Duodenal mucosa (tissue), 2 donors: ENCODE results near the gene ADPRHL1.
A peak's percentile ranks its signal among the peaks of the same experiment; 100 is the strongest.

Experiments used
- H3K27ac ChIP-seq: one replicate; pipeline ENCODE4 v1.7.0; 2013; ENCODE audit warnings: low read depth, low read length
- H3K27me3 ChIP-seq, 2 donors: one replicate each; pipeline ENCODE4 v1.7.0; 2013; ENCODE audit warnings: low read length in 2 of 2, control low read depth in 1 of 2; ENCODE audit not compliant: insufficient read depth in 2 of 2, control insufficient read depth in 1 of 2
- H3K36me3 ChIP-seq, 2 donors: one replicate each; pipeline ENCODE4 v1.7.0; 2013; ENCODE audit warnings: low read length in 2 of 2, control low read depth in 1 of 2; ENCODE audit not compliant: insufficient read depth in 2 of 2, control insufficient read depth in 1 of 2
- H3K4me1 ChIP-seq, 2 donors: one replicate each; pipeline ENCODE4 v1.7.0; 2013; ENCODE audit warnings: low read length in 2 of 2, control low read depth in 1 of 2; ENCODE audit not compliant: insufficient read depth in 2 of 2, control insufficient read depth in 1 of 2
- H3K4me3 ChIP-seq, 2 donors: one replicate each; pipeline ENCODE4 v1.7.0; 2013; ENCODE audit warnings: low read length in 2 of 2, low read depth in 1 of 2
- H3K9ac ChIP-seq, 2 donors: one replicate each; pipeline ENCODE4 v1.7.0; 2013; ENCODE audit warnings: low read length in 2 of 2, low read depth in 1 of 2
- H3K9me3 ChIP-seq, 2 donors: one replicate each; pipeline ENCODE4 v1.7.0; 2013; ENCODE audit warnings: low read length in 2 of 2, control low read depth in 1 of 2; ENCODE audit not compliant: control insufficient read depth in 1 of 2

The ADPRHL1 gene

DNA sequence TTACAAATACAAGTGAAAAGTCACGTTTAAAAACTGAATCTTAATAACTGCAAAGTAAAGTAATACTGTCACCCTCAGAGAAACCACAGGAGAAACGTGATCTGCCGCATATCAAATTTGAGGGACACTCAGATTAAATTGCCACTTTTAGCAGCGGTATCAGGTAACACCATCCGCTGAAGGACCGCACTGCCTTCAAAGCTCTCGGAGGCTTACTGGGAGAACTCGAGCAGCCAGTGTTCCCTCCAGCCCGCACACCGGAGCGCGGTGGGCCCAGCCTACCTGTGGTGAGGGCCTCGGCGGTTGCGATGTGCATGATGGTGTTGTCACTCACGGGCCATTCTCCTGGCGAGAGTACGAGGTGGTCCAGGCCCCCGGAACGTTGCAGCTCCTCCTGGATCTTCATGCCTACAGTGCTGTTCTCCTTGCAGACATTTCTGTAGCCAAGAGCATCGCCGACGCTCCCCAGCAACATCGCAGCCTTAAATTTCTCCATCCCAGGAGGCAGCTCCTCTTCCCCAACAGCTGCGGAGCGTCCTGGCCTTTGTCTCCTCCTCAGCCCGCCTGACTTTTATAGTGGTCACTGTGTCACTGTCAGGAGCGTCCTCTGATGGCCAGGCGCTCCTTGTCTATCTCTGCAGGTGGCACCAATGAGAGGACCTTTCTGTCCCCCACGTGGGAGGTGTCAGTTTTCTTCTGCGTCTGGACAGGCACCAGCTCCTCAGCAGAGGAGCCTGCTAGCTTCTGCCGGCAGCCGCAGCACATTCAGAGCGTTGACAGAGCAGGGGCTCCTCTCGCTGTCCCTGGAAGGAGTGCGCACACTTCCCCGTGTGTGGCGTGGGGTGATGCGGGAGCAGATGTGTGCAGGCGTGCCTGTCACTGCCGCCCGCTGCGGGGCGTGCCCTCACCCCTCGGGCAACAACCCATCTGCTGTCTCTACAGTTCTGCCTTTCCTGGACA, at the start of gene ADPRHL1:
TSS of gene ADPRHL1 (minus strand) at position 547 of the 960 bp plus-strand sequence. CDS start at position 496, 51 bp downstream.
- Histone ChIP-seq H3K27me3 (no peaks in the 10 kb centered on the region), H3K4me3 (no peak within 1 kb of the TSS), H3K36me3 (peaks cover 7 to 32% of the 10 kb centered on the region in 2 donors), H3K9ac (no peak within 1 kb of the TSS), H3K9me3 (no peaks in the 10 kb centered on the region), H3K27ac (no peak within 1 kb of the TSS), H3K4me1 (peaks cover 5 to 6% of the 10 kb centered on the region in 2 donors)

DNA sequence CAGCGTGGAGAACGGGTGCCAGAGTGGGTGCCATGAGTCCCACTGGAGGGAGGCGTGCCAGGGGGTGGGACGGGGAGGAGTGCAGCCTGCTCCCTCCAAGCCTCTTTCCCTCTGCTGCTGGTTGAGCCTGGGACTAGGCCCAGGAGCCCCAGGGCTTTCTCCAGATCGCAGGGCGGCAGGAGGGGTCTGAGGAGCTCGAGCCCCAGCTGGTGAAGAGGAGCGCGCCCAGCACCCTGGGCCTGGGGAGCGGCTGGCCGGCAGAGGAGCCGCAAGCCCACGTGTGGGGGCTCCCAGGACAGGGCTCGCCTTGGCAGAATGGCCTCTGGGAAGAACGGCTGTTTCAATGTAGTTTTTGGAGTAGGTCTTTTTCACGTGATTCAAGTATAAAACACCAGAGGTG, 49.4 kb upstream of the ADPRHL1 start:
- H3K9me3 ChIP-seq: no peaks in the 10 kb centered on the region
- peaks cover 14 to 71% of the 10 kb centered on the region in 2 donors for H3K36me3 ChIP-seq
- H3K27me3 ChIP-seq: no peaks in the 10 kb centered on the region
- H3K9ac ChIP-seq: no peak overlapping the region
- no peak overlapping the region for H3K4me3 ChIP-seq
- H3K27ac ChIP-seq: no peak overlapping the region
- no peaks in the 10 kb centered on the region for H3K4me1 ChIP-seq

DNA sequence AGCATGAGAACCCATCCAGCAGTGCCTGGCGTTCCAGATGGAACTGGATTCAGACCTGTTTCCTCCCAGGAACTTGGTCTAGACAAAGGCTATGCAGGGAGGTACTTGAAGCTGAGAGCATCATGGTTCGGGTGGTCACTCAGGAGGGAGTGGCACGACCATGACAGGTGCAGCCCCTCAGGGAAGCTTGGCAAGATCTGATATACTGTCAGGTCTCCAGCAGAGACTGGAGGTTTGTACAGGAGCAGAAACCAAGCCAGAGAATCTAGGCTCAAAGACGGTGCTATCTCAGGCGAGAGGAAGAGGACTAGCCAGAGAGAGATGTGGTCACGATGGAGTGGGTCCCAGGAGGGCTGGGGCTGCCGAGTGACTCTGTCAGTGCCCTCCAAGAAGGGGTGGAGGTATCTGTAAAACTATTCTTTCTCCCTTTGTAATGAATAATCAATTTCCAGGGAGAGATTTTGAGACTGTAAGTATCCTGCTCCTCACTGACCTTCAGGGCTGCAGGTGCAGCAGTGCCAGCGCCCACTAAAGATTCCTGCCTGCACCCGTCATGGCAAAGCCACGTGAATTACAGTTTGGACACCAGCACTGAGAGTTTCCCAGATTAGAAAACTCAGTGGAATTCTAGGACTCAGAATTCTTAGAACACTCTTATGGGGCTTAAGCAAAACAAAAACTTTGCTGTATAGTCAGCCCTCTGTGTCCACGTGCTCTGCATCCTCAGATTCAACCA, 47.4 kb upstream of the ADPRHL1 start:
- Histone ChIP-seq H3K9ac (no peak overlapping the region), H3K27ac (no peak overlapping the region), H3K4me1 (peaks cover 0 to 3% of the 10 kb centered on the region in 2 donors), H3K36me3 (peaks cover 14 to 82% of the 10 kb centered on the region in 2 donors), H3K9me3 (no peaks in the 10 kb centered on the region), H3K4me3 (no peak overlapping the region), H3K27me3 (no peaks in the 10 kb centered on the region)

- peaks cover 14 to 84% of the 10 kb centered on the region in 2 donors for H3K36me3 ChIP-seq
- no peak overlapping the region for H3K27ac ChIP-seq
- H3K4me1 ChIP-seq: peaks cover 0 to 3% of the 10 kb centered on the region in 2 donors
- H3K4me3 ChIP-seq: no peak overlapping the region
- no peaks in the 10 kb centered on the region for H3K27me3 ChIP-seq
- H3K9me3 ChIP-seq: no peaks in the 10 kb centered on the region
- no peak overlapping the region for H3K9ac ChIP-seq
Observed at GRCh38 chr13:113499936-113500335, 46.6 kb upstream of the ADPRHL1 start.

- H3K9me3 ChIP-seq: no peaks in the 10 kb centered on the region
- H3K4me1 ChIP-seq: peaks cover 1 to 6% of the 10 kb centered on the region in 2 donors
- no peak overlapping the region for H3K4me3 ChIP-seq
- no peaks in the 10 kb centered on the region for H3K27me3 ChIP-seq
- no peak overlapping the region for H3K9ac ChIP-seq
- H3K36me3 ChIP-seq: peaks cover 14 to 77% of the 10 kb centered on the region in 2 donors
- H3K27ac ChIP-seq: no peak overlapping the region
Observed at GRCh38 chr13:113498905-113499304, 45.6 kb upstream of the ADPRHL1 start.

DNA sequence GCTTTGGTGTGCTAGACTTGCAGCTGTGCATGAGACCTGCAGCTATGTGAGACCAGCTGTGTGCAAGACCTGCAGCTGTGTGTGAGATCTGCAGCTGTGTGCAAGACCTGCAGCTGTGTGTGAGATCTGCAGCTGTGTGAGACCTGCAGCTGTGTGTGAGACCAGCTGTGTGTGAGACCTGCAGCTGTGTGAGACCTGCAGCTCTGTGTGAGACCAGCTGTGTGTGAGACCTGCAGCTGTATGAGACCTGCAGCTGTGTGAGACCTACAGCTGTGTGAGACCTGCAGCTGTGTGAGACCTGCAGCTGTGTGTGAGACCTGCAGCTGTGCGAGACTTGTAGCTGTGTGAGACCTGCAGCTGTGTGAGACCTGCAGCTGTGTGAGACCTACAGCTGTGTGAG, 43.9 kb upstream of the ADPRHL1 start:
- Histone ChIP-seq H3K27ac (no peak overlapping the region), H3K27me3 (no peaks in the 10 kb centered on the region), H3K4me3 (no peak overlapping the region), H3K4me1 (peaks cover 15 to 18% of the 10 kb centered on the region in 2 donors), H3K9ac (no peak overlapping the region), H3K9me3 (no peaks in the 10 kb centered on the region), H3K36me3 (peaks cover 14 to 63% of the 10 kb centered on the region in 2 donors)

DNA sequence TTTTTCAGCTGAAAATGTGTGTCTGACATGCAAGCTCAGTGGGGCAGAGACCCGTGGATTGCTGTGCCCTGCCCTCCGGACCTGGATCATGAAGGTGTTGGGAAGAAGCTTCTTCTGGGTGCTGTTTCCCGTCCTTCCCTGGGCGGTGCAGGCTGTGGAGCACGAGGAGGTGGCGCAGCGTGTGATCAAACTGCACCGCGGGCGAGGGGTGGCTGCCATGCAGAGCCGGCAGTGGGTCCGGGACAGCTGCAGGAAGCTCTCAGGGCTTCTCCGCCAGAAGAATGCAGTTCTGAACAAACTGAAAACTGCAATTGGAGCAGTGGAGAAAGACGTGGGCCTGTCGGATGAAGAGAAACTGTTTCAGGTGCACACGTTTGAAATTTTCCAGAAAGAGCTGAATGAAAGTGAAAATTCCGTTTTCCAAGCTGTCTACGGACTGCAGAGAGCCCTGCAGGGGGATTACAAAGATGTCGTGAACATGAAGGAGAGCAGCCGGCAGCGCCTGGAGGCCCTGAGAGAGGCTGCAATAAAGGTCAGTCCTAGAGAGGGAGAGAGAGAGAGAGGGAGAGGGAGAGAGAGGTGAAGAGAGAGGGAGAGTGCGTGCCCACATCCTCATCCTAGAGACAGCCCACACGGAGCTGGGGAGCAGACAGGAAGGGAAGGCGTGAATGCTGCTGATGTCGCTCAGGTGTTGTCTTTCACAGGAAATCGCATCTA, 42.4 kb upstream of the ADPRHL1 start:
- H3K36me3 ChIP-seq: peaks cover 9 to 48% of the 10 kb centered on the region in 2 donors
- H3K4me1 ChIP-seq: peaks cover 20 to 28% of the 10 kb centered on the region in 2 donors

GRCh38 chr13:113493315-113493951, 40.1 kb upstream of the ADPRHL1 start:
- Histone ChIP-seq H3K4me1 (peaks cover 32 to 39% of the 10 kb centered on the region in 2 donors), H3K9ac (peak overlapping the region in 1 of 2 donors; percentile 44), H3K27ac (peak overlapping the region; percentile 26), H3K36me3 (peaks cover 0 to 30% of the 10 kb centered on the region in 2 donors), H3K27me3 (no peaks in the 10 kb centered on the region), H3K4me3 (peak overlapping the region; percentile 18 to 32), H3K9me3 (no peaks in the 10 kb centered on the region)

More for the DNA sequence above, 42.4 kb upstream of the ADPRHL1 start:
- Histone ChIP-seq H3K9me3 (no peaks in the 10 kb centered on the region), H3K4me3 (no peak overlapping the region), H3K9ac (no peak overlapping the region), H3K27me3 (no peaks in the 10 kb centered on the region), H3K27ac (no peak overlapping the region)

GRCh38 chr13:113491982-113492381, 38.7 kb upstream of the ADPRHL1 start:
- Histone ChIP-seq H3K9ac (peak overlapping the region; percentile 69 to 80), H3K9me3 (no peaks in the 10 kb centered on the region), H3K36me3 (peaks cover 0 to 22% of the 10 kb centered on the region in 2 donors), H3K4me1 (peaks cover 32 to 36% of the 10 kb centered on the region in 2 donors), H3K27ac (no peak overlapping the region), H3K4me3 (peak overlapping the region; percentile 70 to 82), H3K27me3 (no peaks in the 10 kb centered on the region)
